Right kidney (tissue), 9 donors: ENCODE results near the gene XNDC1N.
A peak's percentile ranks its signal among the peaks of the same experiment; 100 is the strongest.

Source experiments
- DNase-seq: peaks from one replicate; pipeline ENCODE4 v3.0.0-alpha.2; 2016
- long read RNA-seq, 8 donors: transcript quantifications; one replicate each; lab custom pipeline, GENCODE V29; 2026

XNDC1N gene
- long read RNA-seq, donor 1, partial matches to known transcripts = 0 of 1 reads
- long read RNA-seq, donor 1, other reads (novel, unspliced or antisense) = 0 of 1 reads
- long read RNA-seq, donor 2, partial matches to known transcripts = 0 of 1 reads
- long read RNA-seq, donor 2, other reads (novel, unspliced or antisense) = 0 of 1 reads
- long read RNA-seq, donor 3, partial matches to known transcripts = 0 of 2 reads
- long read RNA-seq, donor 3, other reads (novel, unspliced or antisense) = 0 of 2 reads
- long read RNA-seq, donor 4 = 0 reads
- long read RNA-seq, donor 5 = 0 reads
- long read RNA-seq, donor 6 = 0 reads
- long read RNA-seq, donor 7 = 0 reads
- long read RNA-seq, donor 8 = 0 reads

DNA sequence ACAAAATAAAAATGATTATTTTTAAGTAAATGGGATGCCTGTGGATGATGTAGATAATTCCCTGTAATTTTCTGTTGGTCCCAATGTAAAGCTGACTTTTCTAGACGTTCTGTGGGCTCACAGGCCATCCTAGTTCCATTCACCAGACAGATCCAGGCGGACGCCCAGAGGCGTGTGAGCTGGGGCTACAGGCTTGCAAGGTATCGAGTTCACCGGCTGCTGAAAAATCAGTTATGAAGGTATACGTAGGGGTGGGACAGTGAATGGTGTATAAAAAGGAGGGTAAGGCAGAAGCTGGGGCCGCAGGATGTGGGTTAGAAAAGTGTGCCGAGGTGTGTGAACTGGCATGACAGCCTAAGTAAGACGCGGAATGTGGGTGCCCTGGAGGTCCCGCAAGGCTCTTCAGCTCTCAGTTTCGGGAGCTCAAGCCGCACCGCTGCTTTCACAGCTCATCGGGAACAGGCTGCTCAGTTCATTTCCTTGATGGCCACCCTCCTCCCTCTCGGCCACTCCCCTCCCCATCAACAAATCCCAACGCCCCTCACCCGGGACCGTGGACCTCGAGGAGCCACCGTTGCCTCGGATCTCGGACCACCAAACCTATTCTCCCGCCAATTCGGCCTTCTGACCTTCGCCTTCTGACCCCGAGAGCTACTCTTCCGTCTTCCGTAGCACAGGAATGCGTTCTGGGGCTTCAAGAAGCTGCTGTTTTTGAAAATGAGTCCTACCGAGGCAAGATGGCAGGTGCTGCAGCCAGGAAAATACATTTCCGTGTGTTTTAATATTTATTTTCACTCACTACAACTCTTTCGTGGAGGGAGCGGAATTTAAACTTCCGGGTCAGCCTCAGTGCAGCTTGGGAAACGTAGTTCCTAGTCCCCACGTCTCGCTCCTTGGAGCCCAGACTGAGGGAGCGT lies at the start of gene XNDC1N:
Gene XNDC1N (minus strand): TSS at position 775 of the 917 bp plus-strand sequence. CDS start 5,241 bp downstream, outside the sequence.
- DNase-seq = peak; percentile 98

- peak; percentile 25 for DNase-seq
Measured at GRCh38 chr11:71977743-71978418, 49.5 kb upstream of the XNDC1N start.

GRCh38 chr11:71977090-71977489 lies 48.7 kb upstream of the XNDC1N start:
- no peak for DNase-seq

DNA sequence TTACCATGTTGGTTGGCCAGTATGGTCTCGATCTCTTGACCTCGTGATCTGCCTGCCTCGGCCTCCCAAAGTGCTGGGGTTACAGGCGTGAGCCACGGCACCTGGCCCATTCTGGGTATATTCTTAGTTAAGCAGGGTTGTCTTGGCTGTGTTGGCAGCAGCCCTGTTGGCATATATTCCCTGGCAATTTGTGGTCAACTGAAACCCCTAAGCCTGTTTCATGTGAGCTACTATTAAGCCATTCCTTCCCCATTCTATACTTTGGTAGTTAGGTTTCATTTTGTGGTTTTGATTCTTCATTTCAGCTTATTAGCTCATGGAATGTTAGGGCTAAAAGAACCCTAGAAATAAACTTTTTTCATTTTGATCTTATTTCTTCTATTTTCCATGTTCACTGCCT lies 48.2 kb upstream of the XNDC1N start:
- no peak for DNase-seq

GRCh38 chr11:71971680-71972079 lies 43.3 kb upstream of the XNDC1N start:
- DNase-seq = no peak

- no peak for DNase-seq
Measured at GRCh38 chr11:71964641-71965040, 36.2 kb upstream of the XNDC1N start.

GRCh38 chr11:71963468-71963867 lies 35.1 kb upstream of the XNDC1N start:
- DNase-seq = no peak

DNA sequence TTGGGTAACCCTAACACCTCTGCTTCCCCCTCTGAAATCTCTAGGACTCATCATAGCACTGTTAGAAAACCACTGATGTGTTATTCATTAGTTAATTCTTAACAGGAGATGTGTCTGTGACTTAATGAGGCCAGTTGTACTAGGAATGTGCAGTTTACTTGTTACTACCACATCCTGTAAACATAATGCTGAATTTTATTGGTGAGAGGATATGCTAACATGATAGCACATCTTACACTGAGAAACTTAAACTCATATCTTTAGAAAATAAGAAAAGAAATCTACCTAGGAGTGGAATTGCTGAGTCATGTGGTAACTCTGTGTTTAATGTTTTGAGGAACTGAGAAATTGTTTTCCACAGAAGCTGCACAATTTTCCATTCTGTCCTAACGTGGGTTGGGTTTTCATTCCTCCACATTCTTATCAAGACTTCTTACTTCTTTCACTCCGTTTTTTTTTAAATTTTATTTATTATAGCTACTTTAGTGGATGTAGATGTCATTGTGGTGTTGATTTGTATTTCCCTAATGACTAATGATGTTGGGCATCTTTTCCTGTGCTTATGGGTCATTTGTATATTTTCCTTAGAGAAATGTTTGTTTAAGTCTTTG lies 34.1 kb upstream of the XNDC1N start:
- DNase-seq = no peak

GRCh38 chr11:71955898-71956456 lies 27.6 kb upstream of the XNDC1N start:
- no peak for DNase-seq

- no peak for DNase-seq
Measured at GRCh38 chr11:71951741-71952310, 23.4 kb upstream of the XNDC1N start.

- DNase-seq = no peak
Measured at GRCh38 chr11:71949034-71949433, 20.6 kb upstream of the XNDC1N start.

DNA sequence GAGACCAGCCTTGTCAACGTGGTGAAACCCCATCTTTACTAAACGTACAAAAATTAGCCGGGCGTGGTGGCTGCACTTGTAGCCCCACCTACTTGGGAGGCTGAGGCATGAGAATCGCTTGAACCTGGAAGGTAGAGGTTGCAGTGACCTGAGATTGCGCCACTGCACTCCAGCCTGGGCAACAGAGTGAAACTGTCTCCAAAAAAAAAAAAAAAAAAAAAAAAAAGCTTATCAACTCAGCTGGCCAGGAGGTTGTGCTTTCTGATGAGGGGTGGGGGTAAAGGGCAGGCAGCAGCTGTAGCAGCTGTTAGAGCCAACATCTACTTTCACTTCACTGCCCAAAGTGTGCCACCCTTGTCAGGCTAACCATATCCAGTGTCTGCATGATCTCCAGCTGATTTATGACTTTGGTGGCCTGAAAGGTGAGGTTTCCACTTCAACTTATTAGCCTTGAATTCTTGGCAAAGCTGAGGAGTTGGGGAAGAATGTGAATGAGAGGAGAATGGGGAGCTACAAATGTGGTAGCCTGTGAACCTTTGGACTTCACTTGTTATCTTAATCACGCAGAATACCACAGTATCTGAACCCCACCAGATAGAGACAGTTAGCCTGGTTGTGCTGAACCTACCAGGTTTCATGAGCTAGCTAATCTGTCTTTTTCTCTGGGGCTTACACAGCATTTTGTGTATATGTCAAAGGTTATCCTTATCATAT lies 20.1 kb upstream of the XNDC1N start:
- DNase-seq = peak; percentile 15

GRCh38 chr11:71947498-71947897 lies 19.1 kb upstream of the XNDC1N start:
- no peak for DNase-seq

- no peak for DNase-seq
Measured at GRCh38 chr11:71946144-71946571, 17.8 kb upstream of the XNDC1N start.

- DNase-seq = no peak
Measured at GRCh38 chr11:71940561-71941219, 12.3 kb upstream of the XNDC1N start.

GRCh38 chr11:71937826-71938225 lies 9.4 kb upstream of the XNDC1N start:
- DNase-seq = no peak

- no peak for DNase-seq
Measured at GRCh38 chr11:71936825-71937224, 8.4 kb upstream of the XNDC1N start.

GRCh38 chr11:71935338-71935925 lies 7.0 kb upstream of the XNDC1N start:
- DNase-seq = no peak

GRCh38 chr11:71934213-71934612 lies 5.8 kb upstream of the XNDC1N start:
- no peak for DNase-seq
